ENCODE measurements around the gene TPM1. TPM values are rescaled to one million over a fixed set of nuclear protein-coding genes. Genes with fewer than 3 reads are reported as not detected.

Gene TPM1
- total and polyA plus RNA-seq, 4 donors, result 118 to 469 (median 192) TPM

DNA sequence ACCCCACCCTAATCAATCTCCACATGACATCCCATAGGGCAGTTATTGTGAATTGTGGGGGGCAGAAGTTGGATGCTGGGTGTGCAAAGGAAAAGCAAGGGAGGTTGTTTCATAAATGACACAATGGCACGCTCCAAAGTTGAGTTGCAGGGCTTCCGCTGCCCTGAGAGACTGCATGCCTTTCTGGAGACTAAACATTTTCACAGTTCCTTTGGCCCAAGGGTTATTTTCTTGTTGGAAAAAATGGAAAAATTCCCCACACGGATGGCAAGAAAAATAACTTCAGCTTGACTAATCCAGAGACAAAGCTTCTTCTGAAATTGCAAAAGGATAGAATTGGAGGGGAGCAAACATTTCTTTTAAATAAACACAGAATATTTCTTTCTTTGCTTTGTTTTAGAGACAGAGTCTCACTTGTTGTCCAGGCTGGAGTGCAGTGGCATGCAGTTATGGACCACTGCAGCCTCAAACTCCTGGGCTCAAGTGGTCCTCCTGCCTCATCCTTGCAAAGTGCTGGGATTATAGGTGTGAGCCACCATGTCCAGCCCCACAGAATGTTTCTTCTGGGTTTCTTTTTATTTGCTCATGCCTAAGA lies 19.1 kb upstream of the TPM1 start:
- ATAC-seq (ENCODE audit: insufficient read depth, low FRiP score) (no peak), DNase-seq (peak in 1 of 3 donors; percentile 34)
- H3K4me3 ChIP-seq, result no peak overlapping the region
- H3K27ac ChIP-seq (ENCODE audit: low read depth in 1 of 2, low read length in 1 of 2), result no peak overlapping the region
- H3K9me3 ChIP-seq (ENCODE audit: control insufficient read depth in 4 of 4, insufficient read depth in 3 of 4, low read length in 3 of 4), result no peaks in the 10 kb centered on the region
- TF ChIP-seq, protein P1, sequence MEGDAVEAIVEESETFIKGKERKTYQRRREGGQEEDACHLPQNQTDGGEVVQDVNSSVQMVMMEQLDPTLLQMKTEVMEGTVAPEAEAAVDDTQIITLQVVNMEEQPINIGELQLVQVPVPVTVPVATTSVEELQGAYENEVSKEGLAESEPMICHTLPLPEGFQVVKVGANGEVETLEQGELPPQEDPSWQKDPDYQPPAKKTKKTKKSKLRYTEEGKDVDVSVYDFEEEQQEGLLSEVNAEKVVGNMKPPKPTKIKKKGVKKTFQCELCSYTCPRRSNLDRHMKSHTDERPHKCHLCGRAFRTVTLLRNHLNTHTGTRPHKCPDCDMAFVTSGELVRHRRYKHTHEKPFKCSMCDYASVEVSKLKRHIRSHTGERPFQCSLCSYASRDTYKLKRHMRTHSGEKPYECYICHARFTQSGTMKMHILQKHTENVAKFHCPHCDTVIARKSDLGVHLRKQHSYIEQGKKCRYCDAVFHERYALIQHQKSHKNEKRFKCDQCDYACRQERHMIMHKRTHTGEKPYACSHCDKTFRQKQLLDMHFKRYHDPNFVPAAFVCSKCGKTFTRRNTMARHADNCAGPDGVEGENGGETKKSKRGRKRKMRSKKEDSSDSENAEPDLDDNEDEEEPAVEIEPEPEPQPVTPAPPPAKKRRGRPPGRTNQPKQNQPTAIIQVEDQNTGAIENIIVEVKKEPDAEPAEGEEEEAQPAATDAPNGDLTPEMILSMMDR (IDR thresholded peaks at IDR 0.05; ENCODE audit: control extremely low read depth, extremely low read depth), result no peak
- H3K9ac ChIP-seq (ENCODE audit: insufficient read depth in 1 of 2, low read length in 2 of 2), result no peak overlapping the region
- H3K36me3 ChIP-seq (ENCODE audit: control insufficient read depth in 4 of 4, insufficient read depth in 4 of 4, low read length in 4 of 4), result no peaks in the 10 kb centered on the region
- peaks cover 0 to under 1% (median 0%) of the 10 kb centered on the region in 3 donors for H3K27me3 ChIP-seq (ENCODE audit: control insufficient read depth in 3 of 3, insufficient read depth in 3 of 3, low read length in 2 of 3)
- WGBS, 2 donors, result 76 to 84% methylated on average over 3 of the region's 3 CpGs
- peaks cover 0 to 3% (median 0%) of the 10 kb centered on the region in 5 donors for H3K4me1 ChIP-seq (ENCODE audit: control insufficient read depth in 5 of 5, insufficient read depth in 5 of 5, low read length in 5 of 5)

DNA sequence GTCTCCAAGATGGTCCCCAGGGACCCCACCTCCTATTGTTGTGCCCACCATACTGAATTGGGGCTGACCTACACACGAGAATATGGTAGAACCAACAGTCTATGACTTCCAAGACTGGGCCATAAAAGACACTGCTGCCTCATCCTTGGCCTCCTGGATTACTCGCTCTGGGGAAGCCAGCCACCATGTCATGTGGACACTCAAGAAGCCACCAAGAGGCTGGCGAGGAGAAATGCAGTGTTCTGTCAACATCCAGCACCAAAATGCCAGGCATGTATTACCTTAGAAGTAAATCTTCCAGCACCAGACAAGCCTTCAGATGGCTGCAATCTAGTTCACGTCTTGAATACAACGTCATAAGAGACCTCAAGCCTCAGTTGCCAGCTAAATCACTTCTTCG lies 17.1 kb upstream of the TPM1 start:
- ATAC-seq (ENCODE audit: insufficient read depth, low FRiP score) (no peak), DNase-seq (no peak)
- H3K9me3 ChIP-seq (ENCODE audit: control insufficient read depth in 4 of 4, insufficient read depth in 3 of 4, low read length in 3 of 4), result no peaks in the 10 kb centered on the region
- no peaks in the 10 kb centered on the region for H3K36me3 ChIP-seq (ENCODE audit: control insufficient read depth in 4 of 4, insufficient read depth in 4 of 4, low read length in 4 of 4)
- H3K27me3 ChIP-seq (ENCODE audit: control insufficient read depth in 3 of 3, insufficient read depth in 3 of 3, low read length in 2 of 3), result peaks cover 0 to 2% (median 0%) of the 10 kb centered on the region in 3 donors
- H3K27ac ChIP-seq (ENCODE audit: low read depth in 1 of 2, low read length in 1 of 2), result no peak overlapping the region
- no peak overlapping the region for H3K9ac ChIP-seq (ENCODE audit: insufficient read depth in 1 of 2, low read length in 2 of 2)
- peaks cover 0 to 9% (median 4%) of the 10 kb centered on the region in 5 donors for H3K4me1 ChIP-seq (ENCODE audit: control insufficient read depth in 5 of 5, insufficient read depth in 5 of 5, low read length in 5 of 5)
- WGBS, 2 donors, result 89 to 92% methylated on average over 6 of the region's 6 CpGs
- TF ChIP-seq, protein P1 (IDR thresholded peaks at IDR 0.05; ENCODE audit: control extremely low read depth, extremely low read depth), result no peak
- no peak overlapping the region for H3K4me3 ChIP-seq

DNA sequence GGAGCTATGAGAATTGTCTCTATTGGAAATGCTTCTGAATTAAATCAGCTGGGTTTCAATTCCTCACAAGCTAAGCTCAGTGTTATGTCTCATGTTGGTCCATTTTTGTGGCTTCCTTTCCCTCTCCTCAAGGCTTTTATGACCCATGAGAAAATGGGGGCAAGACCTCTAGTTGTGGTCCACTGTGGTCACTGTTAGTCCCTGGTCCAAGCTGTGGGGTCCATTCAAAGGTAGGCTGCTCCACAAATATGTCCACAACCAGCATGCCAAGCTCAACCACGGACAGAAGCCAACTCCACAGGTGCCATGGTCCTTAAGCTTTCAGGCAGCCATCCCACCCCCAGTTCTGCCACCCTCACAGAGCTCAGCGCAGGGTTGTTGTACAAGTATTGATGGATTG lies 14.9 kb upstream of the TPM1 start:
- WGBS, 2 donors, result 84 to 89% methylated on average over 2 of the region's 2 CpGs
- Histone ChIP-seq H3K9ac (ENCODE audit: insufficient read depth in 1 of 2, low read length in 2 of 2) (no peak overlapping the region), H3K36me3 (ENCODE audit: control insufficient read depth in 4 of 4, insufficient read depth in 4 of 4, low read length in 4 of 4) (no peaks in the 10 kb centered on the region), H3K27me3 (ENCODE audit: control insufficient read depth in 3 of 3, insufficient read depth in 3 of 3, low read length in 2 of 3) (peaks cover 0 to 2% (median 0%) of the 10 kb centered on the region in 3 donors), H3K9me3 (ENCODE audit: control insufficient read depth in 4 of 4, insufficient read depth in 3 of 4, low read length in 3 of 4) (no peaks in the 10 kb centered on the region), H3K4me3 (no peak overlapping the region), H3K4me1 (ENCODE audit: control insufficient read depth in 5 of 5, insufficient read depth in 5 of 5, low read length in 5 of 5) (peaks cover 0 to 10% (median 4%) of the 10 kb centered on the region in 5 donors), H3K27ac (ENCODE audit: low read depth in 1 of 2, low read length in 1 of 2) (no peak overlapping the region)
- DNase-seq (no peak), ATAC-seq (ENCODE audit: insufficient read depth, low FRiP score) (no peak)
- TF ChIP-seq, protein P1 (IDR thresholded peaks at IDR 0.05; ENCODE audit: control extremely low read depth, extremely low read depth), result no peak

Data from lung (tissue), 12 donors.